Liver (tissue), 3 donors: Measurements from ENCODE around the gene ARHGAP5.

Experiments used
- GABPA ChIP-seq, 2 donors: IDR thresholded peaks in 1 of 2; conservative IDR thresholded peaks in 1 of 2; 2 replicates each; pipeline ENCODE4 v1.6.1; 2016; ENCODE audit warnings: antibody characterized with exemption in 2 of 2, mild to moderate bottlenecking in 1 of 2, moderate library complexity in 1 of 2
- HNF4A ChIP-seq, 2 donors: conservative IDR thresholded peaks; 2 replicates each; pipeline ENCODE4 v1.6.1; 2016; ENCODE audit warnings: antibody characterized with exemption in 2 of 2, mild to moderate bottlenecking in 2 of 2
- JUND ChIP-seq, 2 donors: IDR thresholded peaks; 2 replicates each; pipeline ENCODE4 v1.6.1; 2016; ENCODE audit warnings: antibody characterized with exemption in 2 of 2
- RAD21 ChIP-seq, 2 donors: IDR thresholded peaks; 2 replicates each; pipeline ENCODE4 v1.6.1; 2016; ENCODE audit warnings: antibody characterized with exemption in 2 of 2, mild to moderate bottlenecking in 2 of 2
- TAF1 ChIP-seq: conservative IDR thresholded peaks from 2 replicates; pipeline ENCODE4 v1.6.1; 2016; ENCODE audit warnings: antibody characterized with exemption, mild to moderate bottlenecking
- YY1 ChIP-seq: IDR thresholded peaks from 2 replicates; pipeline ENCODE4 v1.6.1; 2016; ENCODE audit warnings: antibody characterized with exemption, mild to moderate bottlenecking
- TF ChIP-seq, protein P1 (sequence below): fragments of 150-350 bp; IDR thresholded peaks from 2 replicates; pipeline ENCODE4 v1.5.1; 2017; ENCODE audit warnings: improper control_type of control experiment, low read depth, low read length; ENCODE audit not compliant: missing input control
- TF ChIP-seq, protein P2 (sequence below): IDR thresholded peaks from 2 replicates; pipeline ENCODE4 v1.6.1; 2016; ENCODE audit warnings: antibody characterized with exemption
- donor health status: healthy.
- donor health status: healthy.

DNA sequence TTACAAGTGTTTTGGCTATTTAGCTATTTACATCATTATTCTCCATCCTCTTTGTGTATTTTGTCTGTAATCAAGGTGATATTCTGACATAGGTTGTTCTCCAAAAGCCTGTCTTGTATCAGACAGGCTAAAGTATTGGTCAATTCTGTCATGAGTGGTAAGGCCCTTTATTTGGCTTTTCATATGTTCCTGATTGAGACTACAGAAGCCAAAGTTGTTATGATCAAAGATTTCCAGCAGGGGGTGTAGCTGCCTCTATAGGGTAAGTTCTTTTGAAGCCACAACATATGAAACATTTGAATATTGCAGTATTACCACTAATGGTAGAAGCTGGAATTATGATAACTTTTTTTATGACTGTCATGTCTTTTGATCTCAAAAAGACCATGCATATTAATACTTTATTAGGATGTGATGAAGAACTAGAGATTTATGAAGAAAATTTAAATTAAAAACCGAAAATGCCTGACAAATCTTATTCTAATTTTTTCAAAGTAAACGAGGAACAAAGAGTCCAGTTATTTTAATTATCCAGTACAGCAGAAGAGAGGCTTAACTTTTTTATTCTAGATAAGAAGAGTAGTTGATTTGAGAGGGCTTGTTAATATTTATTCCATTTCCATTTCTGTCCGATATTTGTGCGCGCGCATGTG lies 3.4 kb upstream of the ARHGAP5 start:
- TF ChIP-seq, protein P1, sequence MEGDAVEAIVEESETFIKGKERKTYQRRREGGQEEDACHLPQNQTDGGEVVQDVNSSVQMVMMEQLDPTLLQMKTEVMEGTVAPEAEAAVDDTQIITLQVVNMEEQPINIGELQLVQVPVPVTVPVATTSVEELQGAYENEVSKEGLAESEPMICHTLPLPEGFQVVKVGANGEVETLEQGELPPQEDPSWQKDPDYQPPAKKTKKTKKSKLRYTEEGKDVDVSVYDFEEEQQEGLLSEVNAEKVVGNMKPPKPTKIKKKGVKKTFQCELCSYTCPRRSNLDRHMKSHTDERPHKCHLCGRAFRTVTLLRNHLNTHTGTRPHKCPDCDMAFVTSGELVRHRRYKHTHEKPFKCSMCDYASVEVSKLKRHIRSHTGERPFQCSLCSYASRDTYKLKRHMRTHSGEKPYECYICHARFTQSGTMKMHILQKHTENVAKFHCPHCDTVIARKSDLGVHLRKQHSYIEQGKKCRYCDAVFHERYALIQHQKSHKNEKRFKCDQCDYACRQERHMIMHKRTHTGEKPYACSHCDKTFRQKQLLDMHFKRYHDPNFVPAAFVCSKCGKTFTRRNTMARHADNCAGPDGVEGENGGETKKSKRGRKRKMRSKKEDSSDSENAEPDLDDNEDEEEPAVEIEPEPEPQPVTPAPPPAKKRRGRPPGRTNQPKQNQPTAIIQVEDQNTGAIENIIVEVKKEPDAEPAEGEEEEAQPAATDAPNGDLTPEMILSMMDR = peak; percentile 75
- TF ChIP-seq JUND (IDR thresholded peaks at IDR 0.05) (no peak), TAF1 (no peak), RAD21 (IDR thresholded peaks at IDR 0.05) (peak; percentile 92 to 95), YY1 (no peak), GABPA (IDR thresholded peaks at IDR 0.05 in 1 of 2, conservative IDR thresholded peaks at IDR 0.05 in 1 of 2) (no peak), HNF4A (conservative IDR thresholded peaks at IDR 0.05) (no peak)
- TF ChIP-seq, protein P2, sequence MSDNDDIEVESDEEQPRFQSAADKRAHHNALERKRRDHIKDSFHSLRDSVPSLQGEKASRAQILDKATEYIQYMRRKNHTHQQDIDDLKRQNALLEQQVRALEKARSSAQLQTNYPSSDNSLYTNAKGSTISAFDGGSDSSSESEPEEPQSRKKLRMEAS = no peak
